ENCODE results near the gene S100A8. TPM values are rescaled to one million over a fixed set of nuclear protein-coding genes. Genes with fewer than 3 reads are reported as not detected.
"Not testable (repeated sequence)": the region's sequence is repeated elsewhere in the genome, so short reads cannot be mapped to it uniquely, and the experiment has no call there.

Gene S100A8
- total RNA-seq, 4 donors from 2014 or later = 1.6 to 7.4 TPM; not detected in 2

DNA sequence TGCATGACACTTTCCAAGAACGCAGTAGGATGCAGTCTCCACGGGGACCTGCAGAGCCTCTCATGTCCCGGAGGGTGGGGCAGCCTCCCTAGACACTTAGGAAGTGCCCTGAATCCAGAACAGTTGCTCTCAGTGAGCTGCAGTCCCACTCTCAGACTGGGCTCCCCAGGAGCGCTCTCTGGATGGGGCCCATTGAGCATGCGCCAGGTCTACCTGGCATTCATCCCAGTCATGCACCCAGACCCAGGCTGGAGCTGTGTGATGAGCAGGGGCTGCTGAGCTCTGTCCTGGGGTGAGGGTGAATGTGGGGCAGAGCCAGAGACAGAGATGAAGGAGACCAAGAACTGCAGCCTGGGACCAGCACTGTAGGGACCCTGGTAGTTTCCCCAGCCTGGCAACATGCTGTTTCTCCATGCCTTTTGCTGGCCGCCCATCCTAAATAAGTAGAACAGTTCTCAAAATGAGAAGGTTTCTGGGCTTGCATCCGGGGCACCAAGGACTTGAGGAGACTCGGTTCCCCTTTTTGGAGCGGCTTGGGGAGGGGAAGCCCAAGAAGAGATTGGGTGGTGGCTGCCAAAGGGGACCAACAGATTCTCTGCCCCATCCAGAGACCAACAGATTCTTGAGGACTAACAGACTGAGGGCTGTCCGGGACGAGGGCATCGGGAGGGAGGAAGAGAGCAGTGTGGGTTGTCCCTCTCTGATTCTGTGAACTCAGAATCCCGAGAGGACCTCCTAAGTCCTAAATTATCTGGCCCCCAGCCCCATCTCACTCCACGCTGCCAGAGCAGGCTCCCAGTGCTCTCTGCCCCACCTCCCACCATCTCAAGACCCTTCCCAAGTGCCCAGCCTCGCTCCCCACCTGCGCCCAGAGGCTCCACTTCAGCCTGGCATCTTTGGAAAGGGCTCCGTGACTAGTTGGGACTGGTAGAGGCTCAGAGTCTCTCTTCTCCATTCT is 41.2 kb downstream of the S100A8 start:
- Histone ChIP-seq H3K27ac (no peak overlapping the region), H3K4me1 (no peaks in the 10 kb centered on the region), H3K27me3 (peaks cover 36% of the 10 kb centered on the region), H3K9me3 (no peaks in the 10 kb centered on the region), H3K4me3 (no peak overlapping the region), H3K36me3 (no peaks in the 10 kb centered on the region)
- 60% methylated on average over 15 of the region's 17 CpGs; no CpG with 5 or more reads in 1 of the 2 donors for WGBS, 2 donors (ENCODE audit: low coverage in 1 of 2)
- no peak for DNase-seq
- in situ Hi-C loops (cut with MboI; ENCODE audit: low pct_ligation_motif_present in 1 of 4, low pct_unique_long_range_greater_than_20kb in 1 of 4, low sequenced_read_pairs in 3 of 4) (loop anchor here in 3 of 4 donors (5.0 to 25.0 kb wide), 3 partner anchors 133 to 238 kb away; no protein-coding TSS in a partner anchor), intact Hi-C loops (cut with DNase I; ENCODE audit: low total_unique reads) (loop anchor here (5.0 kb wide), 1 partner anchor 148 kb away; no protein-coding TSS in a partner anchor)
- TF ChIP-seq EP300 (IDR thresholded peaks at IDR 0.05; ENCODE audit: low read depth) (no peak), POLR2AphosphoS5 (IDR thresholded peaks at IDR 0.05) (no peak)
- TF ChIP-seq, protein P1, sequence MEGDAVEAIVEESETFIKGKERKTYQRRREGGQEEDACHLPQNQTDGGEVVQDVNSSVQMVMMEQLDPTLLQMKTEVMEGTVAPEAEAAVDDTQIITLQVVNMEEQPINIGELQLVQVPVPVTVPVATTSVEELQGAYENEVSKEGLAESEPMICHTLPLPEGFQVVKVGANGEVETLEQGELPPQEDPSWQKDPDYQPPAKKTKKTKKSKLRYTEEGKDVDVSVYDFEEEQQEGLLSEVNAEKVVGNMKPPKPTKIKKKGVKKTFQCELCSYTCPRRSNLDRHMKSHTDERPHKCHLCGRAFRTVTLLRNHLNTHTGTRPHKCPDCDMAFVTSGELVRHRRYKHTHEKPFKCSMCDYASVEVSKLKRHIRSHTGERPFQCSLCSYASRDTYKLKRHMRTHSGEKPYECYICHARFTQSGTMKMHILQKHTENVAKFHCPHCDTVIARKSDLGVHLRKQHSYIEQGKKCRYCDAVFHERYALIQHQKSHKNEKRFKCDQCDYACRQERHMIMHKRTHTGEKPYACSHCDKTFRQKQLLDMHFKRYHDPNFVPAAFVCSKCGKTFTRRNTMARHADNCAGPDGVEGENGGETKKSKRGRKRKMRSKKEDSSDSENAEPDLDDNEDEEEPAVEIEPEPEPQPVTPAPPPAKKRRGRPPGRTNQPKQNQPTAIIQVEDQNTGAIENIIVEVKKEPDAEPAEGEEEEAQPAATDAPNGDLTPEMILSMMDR (IDR thresholded peaks at IDR 0.05) = no peak

DNA sequence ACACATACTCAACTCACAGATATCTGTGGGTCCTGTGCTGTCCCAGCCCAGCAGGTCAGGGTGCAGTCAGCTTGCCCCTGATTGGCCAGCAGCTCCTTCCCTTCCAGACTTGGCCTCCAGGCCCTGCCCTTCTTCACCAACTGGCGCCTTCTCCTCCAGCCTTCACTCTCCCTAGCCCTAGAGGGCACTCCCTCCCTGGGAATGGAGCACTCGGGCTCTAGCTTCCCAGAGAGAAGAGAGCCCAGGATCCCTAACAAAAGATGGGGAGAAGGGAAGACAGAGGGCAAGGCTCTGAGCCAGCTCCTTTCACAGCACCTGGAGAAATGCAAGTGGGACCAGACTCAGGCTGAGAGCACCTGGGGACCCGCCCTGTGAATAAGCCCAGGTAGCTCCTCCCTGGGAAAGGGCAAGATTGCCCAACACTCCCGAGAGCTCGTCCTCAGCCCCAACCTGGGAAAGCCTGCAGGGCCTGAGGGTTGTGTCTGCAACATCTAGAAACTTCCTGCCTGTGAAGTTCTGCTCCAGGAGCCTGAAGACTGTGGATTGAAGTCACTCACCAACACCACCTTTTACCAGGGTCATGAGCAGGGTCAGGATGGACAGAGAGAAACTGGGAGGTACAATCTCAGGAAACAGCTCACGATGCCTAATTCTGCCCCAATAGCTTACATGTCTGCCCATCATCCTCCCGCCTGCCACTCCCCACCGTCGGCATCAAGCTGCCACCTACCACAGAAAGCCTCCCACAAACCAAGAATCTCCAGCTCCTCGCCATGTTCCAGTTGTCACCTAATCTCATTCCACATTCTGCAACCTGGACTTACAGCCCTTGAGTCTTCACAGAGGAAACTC is 42.1 kb downstream of the S100A8 start, which contains the start of gene PGLYRP4:
PGLYRP4 (minus strand) TSS at position 331 of the 852 bp plus-strand sequence. CDS start 909 bp downstream, outside the sequence.
- TF ChIP-seq POLR2AphosphoS5 (IDR thresholded peaks at IDR 0.05) (no peak), POLR2A (IDR thresholded peaks at IDR 0.05) (no peak), EP300 (IDR thresholded peaks at IDR 0.05; ENCODE audit: low read depth) (no peak)
- TF ChIP-seq, protein P1 (IDR thresholded peaks at IDR 0.05) = no peak
- DNase-seq = no peak
- Histone ChIP-seq H3K27me3 (peaks cover 35% of the 10 kb centered on the region), H3K9me3 (no peaks in the 10 kb centered on the region), H3K4me1 (no peaks in the 10 kb centered on the region), H3K27ac (no peak within 1 kb of the TSS), H3K4me3 (no peak within 1 kb of the TSS), H3K36me3 (no peaks in the 10 kb centered on the region)
- in situ Hi-C loops (cut with MboI; ENCODE audit: low pct_ligation_motif_present in 1 of 4, low pct_unique_long_range_greater_than_20kb in 1 of 4, low sequenced_read_pairs in 3 of 4) (loop anchor here in 1 of 4 donors (5.0 kb wide), 1 partner anchor 139 kb away; no protein-coding TSS in a partner anchor), intact Hi-C loops (cut with DNase I; ENCODE audit: low total_unique reads) (no loop called here)
- 54 to 74% methylated on average over 4 to 9 of the region's 10 CpGs for WGBS, 2 donors (ENCODE audit: low coverage in 1 of 2)

DNA sequence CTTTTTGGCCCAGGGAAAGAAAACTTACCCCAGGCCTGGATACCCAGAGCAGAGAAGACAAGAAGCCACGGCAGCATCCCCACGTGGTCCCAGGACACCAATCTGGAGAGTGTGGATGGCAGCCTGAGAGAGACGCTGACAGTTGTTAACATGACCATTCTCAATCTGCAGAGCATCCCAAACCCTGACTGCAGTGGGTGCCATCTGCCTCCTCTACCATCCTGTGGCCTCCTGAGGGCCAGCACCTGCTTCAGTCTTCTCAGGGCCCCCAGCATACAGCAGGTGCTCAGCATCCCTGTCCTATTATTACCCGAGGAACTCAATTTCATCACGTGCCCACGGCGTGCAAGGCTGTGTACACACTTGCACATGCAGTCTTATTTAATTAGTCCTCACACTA is 43.0 kb downstream of the S100A8 start:
- 64% methylated on average over 7 of the region's 7 CpGs; no CpG with 5 or more reads in 1 of the 2 donors for WGBS, 2 donors (ENCODE audit: low coverage in 1 of 2)
- Histone ChIP-seq H3K36me3 (no peaks in the 10 kb centered on the region), H3K4me3 (no peak overlapping the region), H3K27ac (no peak overlapping the region), H3K27me3 (peaks cover 32% of the 10 kb centered on the region), H3K9me3 (no peaks in the 10 kb centered on the region), H3K4me1 (no peaks in the 10 kb centered on the region)
- intact Hi-C loops (cut with DNase I; ENCODE audit: low total_unique reads) = no loop called here
- in situ Hi-C loops (cut with MboI; ENCODE audit: low pct_ligation_motif_present in 1 of 4, low pct_unique_long_range_greater_than_20kb in 1 of 4, low sequenced_read_pairs in 3 of 4) = loop anchor here in 1 of 4 donors (5.0 kb wide), 1 partner anchor 139 kb away; no protein-coding TSS in a partner anchor
- no peak for DNase-seq
- TF ChIP-seq, protein P1 (IDR thresholded peaks at IDR 0.05) = no peak
- TF ChIP-seq POLR2A (IDR thresholded peaks at IDR 0.05) (no peak), EP300 (IDR thresholded peaks at IDR 0.05; ENCODE audit: low read depth) (no peak), POLR2AphosphoS5 (IDR thresholded peaks at IDR 0.05) (no peak)

DNA sequence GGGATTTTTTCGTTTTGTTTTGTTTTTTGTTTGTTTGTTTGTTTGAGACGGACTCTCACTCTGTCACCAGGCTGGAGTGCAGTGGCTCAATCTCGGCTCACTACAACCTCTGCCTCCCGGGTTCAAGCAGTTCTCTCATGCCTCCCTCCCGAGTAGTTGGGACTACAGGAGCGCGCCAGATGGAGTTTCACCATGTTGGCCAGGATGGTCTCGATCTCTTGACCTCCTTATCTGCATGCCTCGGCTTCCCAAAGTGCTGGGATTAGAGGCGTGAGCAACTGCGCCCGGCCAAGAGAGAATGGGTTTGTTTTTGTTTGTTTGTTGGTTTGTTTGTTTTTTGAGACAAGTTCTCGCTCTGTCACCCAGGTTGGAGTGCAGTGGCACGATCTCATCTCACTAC is 43.8 kb downstream of the S100A8 start:
- H3K27ac ChIP-seq; H3K9me3 ChIP-seq; H3K36me3 ChIP-seq; H3K4me1 ChIP-seq; H3K4me3 ChIP-seq; DNase-seq; intact Hi-C loops (cut with DNase I; ENCODE audit: low total_unique reads): not testable (repeated sequence)
- 54 to 72% methylated on average over 3 to 14 of the region's 14 CpGs for WGBS, 2 donors (ENCODE audit: low coverage in 1 of 2)
- in situ Hi-C loops (cut with MboI; ENCODE audit: low pct_ligation_motif_present in 1 of 4, low pct_unique_long_range_greater_than_20kb in 1 of 4, low sequenced_read_pairs in 3 of 4) = loop anchor here in 1 of 4 donors (5.0 kb wide), 1 partner anchor 140 kb away; no protein-coding TSS in a partner anchor
- H3K27me3 ChIP-seq = peaks cover 29% of the 10 kb centered on the region
